GM12801 (cell line): ENCODE data around the gene NOP56.

Experiments
- TF ChIP-seq, protein P1 (sequence below): IDR thresholded peaks from one replicate; pipeline ENCODE4 v1.5.1; 2011; ENCODE audit warnings: control low read depth; ENCODE audit not compliant: insufficient read length; ENCODE audit errors: extremely low read depth

Gene NOP56

DNA sequence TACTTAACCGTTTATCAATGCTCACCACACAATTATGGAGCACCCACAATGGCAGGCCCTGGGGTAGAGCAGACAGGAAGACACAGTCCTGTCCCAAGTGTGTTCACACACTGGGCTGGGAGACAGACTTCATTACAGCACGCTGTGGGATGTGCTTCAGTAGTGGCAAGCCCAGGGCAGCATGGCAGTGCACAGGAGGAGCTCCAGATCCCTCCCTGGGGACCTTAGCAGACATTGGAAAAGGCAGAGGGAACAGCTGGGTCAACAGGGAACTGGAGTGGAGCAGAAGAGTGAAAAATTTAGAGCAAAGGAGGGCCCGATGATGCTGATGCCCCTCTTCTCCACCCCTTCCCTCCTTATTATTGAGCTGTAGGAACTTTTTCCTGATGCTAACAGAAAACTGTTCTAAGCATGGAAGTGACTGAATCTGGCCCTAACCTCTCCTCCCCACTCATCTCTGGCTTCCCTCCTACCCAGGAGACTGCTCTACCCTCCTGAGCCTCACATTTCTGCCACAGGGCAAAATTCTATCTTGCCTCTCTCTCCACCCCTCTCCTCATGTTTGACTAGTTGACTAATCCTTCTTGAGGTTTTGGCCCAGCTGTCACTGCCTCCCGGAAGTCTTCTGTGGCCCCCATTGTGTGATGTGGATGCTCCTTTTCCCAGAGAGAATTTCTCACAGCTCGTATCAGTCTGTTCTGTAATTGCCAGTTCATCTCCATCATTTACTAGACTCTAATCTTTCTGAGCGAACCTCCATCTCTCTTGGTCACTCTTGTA lies 41.3 kb upstream of the NOP56 start:
- TF ChIP-seq, protein P1, sequence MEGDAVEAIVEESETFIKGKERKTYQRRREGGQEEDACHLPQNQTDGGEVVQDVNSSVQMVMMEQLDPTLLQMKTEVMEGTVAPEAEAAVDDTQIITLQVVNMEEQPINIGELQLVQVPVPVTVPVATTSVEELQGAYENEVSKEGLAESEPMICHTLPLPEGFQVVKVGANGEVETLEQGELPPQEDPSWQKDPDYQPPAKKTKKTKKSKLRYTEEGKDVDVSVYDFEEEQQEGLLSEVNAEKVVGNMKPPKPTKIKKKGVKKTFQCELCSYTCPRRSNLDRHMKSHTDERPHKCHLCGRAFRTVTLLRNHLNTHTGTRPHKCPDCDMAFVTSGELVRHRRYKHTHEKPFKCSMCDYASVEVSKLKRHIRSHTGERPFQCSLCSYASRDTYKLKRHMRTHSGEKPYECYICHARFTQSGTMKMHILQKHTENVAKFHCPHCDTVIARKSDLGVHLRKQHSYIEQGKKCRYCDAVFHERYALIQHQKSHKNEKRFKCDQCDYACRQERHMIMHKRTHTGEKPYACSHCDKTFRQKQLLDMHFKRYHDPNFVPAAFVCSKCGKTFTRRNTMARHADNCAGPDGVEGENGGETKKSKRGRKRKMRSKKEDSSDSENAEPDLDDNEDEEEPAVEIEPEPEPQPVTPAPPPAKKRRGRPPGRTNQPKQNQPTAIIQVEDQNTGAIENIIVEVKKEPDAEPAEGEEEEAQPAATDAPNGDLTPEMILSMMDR = no peak

DNA sequence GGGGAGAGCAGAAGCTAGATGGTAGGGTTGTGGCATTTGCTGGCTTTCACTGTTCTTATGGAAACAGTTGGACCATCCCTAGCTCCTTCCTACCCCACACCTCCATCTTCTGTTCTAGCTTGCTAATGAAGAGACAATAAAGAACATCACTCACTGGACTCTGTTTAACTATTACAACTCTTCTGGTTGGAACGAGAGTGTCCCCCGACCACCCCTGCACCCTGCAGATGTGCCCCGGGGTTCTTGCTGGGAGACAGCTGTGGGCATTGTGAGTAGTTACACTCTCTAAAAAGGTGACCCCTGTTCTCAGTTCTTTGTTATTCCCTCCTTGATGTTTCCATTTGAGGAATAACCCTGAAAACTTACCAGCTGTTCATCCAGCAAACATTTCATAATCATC lies 40.4 kb upstream of the NOP56 start:
- TF ChIP-seq, protein P1 = no peak

DNA sequence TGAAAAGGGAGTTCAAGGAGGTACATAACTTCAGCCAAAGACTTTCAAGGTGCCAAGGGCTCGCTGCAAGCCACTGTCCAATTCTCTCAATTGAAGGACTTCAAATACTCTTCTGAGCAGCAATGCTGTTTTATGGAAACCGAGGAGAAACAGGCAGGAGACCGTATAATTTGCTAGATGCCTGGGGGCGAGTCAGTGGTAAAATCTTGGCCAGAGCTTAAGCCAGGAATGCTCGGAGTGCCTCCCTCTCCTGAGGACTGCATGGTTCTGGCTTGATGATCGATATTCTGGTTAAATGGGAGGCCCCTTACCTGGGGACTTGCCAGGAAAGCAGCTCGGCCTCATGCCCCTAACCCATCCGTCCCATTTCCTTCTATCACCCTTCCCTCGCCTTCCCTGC lies 35.8 kb upstream of the NOP56 start:
- TF ChIP-seq, protein P1 = no peak

DNA sequence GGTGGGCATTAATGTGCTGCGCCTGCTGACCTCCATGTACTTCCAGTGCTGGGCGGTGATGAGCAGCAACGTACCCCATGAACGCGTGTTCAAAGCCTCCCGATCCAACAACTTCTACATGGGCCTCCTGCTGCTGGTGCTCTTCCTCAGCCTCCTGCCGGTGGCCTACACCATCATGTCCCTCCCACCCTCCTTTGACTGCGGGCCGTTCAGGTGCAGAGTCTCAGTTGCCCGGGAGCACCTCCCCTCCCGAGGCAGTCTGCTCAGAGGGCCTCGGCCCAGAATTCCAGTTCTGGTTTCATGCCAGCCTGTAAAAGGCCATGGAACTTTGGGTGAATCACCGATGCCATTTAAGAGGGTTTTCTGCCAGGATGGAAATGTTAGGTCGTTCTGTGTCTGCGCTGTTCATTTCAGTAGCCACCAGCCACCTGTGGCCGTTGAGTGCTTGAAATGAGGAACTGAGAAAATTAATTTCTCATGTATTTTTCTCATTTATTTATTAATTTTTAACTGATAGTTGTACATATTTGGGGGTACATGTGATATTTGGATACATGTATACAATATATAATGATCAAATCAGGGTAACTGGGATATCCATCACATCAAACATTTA lies 35.2 kb upstream of the NOP56 start:
- TF ChIP-seq, protein P1 = no peak

DNA sequence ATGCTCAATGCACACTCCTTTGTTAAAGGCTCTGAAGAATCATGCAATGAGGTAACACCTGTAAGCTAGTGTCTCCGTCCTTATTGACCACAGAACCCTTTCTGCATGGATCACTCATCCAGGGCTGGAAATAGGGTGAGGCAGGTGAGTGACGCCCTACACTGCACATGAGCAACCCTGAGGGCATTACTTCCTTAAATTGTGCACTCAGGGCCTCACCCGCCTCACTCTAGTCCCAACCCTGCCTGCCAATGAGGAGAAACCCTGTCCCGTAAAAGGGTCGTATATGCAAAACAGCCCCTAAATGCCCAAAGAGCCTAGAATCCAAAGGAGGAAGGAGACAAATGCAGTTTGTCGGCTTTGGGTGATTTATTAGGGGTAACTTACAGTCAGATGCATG lies 33.6 kb upstream of the NOP56 start:
- TF ChIP-seq, protein P1 = no peak

DNA sequence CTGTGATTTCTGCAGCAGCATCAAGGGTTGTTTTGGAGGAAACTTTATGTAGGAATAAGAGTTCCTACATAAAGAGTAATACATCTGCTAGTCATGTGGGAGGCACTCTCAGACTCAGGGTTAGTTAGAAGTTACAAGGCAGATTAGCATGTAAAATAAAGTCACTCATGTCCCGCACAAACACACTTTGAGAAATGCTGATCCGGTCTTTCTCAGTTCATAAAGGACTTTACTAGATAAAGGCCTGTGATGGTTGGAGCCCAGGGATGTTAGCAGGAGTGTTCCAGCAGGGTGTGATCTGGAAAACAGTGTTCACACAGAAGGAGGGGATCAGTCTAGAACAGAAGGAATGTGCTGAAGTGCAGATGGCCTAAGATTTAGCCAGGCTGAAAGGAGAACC lies 33.1 kb upstream of the NOP56 start:
- TF ChIP-seq, protein P1 = no peak

DNA sequence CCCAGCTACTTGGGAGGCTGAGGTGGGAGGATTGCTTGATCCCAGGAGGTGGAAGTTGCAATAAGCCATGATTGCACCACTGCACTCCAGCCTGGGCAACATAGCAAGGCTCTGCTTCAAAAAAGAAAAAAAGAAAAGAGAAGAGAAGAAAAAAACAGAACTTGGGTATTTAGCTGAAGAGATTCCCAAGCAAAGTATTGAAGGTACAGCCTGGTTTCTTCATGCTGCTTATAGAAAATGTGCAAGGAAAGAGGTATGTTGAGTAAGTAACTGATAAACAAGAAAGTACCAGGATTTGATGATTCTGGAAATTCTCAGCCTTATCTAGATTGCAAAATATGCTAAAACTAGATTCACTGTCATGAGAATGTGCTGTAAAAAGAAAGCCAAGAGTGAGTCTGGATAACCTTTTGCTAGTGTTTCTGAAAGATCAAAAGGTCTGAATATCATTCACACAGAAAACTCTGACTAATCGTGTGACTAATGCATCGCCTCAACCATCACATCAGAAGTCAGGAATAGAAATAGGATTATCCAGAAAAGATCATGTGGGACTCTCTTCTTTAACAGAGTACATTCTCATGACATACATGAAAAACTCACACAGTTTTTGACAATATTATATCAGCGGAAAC lies 32.4 kb upstream of the NOP56 start:
- TF ChIP-seq, protein P1 = no peak
